ENCODE measurements around the gene YIF1B.

GRCh38 chr19:38310279-38310670, 5.5 kb downstream of the YIF1B start:
- TF ChIP-seq GABPA (IDR thresholded peaks at IDR 0.05 in 1 of 2, conservative IDR thresholded peaks at IDR 0.05 in 1 of 2) (no peak), CTCF (IDR thresholded peaks at IDR 0.05; ENCODE audit: low read depth, low read length, missing input control) (no peak), JUND (IDR thresholded peaks at IDR 0.05) (no peak), YY1 (IDR thresholded peaks at IDR 0.05) (no peak), MAX (IDR thresholded peaks at IDR 0.05) (no peak), REST (IDR thresholded peaks at IDR 0.05) (no peak)
